Fibroblast of skin of left quadriceps (primary cell): ENCODE results near the gene GFM1.

Experiments
- DNase-seq, 2 experiments: peaks; one replicate each; pipeline ENCODE4 v3.0.0-alpha.2; 2013; ENCODE audit warnings: low read depth in 2 of 2

GFM1 gene

GRCh38 chr3:158727206-158728060, 83.1 kb downstream of the GFM1 start:
- peak; percentile 55 to 59 for DNase-seq

GRCh38 chr3:158728061-158728377, 83.7 kb downstream of the GFM1 start:
- no peak for DNase-seq

DNA sequence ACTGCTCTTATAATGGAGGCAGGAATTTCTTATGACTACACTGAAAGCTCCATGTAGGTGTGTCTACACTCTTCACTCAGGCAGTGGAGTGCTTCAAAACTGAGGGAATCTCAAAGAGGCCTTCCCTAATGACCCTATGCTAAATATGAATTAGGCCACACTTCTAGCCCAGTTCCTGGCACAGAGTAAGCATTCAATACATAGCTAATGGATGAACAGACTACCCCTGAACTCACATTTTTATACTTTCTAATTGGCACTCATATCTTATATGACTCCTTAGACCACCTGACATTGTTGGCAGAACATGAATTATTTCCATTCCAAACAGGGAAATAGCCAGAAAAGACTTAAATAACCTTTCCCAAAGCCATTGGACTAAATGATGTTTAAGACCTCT, 84.5 kb downstream of the GFM1 start:
- no peak for DNase-seq

- no peak for DNase-seq
Observed at GRCh38 chr3:158731486-158731885, 87.2 kb downstream of the GFM1 start.

- no peak for DNase-seq
Observed at GRCh38 chr3:158731938-158732855, 87.9 kb downstream of the GFM1 start, which contains the start of gene RARRES1. TSS of gene RARRES1 (minus strand) at chr3:158732457. CDS start at chr3:158732415, 42 bp downstream.

DNA sequence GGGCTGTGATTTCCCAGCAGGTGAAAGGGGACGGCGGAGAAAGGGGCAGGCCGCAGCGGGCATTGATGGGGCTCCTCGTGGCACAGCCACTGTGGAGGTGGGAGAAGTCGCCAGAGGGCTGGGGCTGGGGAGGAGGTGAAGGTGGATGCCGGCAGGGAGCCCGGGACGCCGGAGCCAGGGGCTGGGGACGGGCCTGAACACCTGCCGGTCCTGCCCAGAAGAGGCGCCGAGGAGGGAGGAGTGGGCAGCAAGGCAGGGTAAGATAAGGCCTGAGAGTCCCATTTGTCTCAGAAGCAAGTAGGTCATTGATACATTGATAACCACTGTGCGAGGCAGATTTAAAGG, 88.5 kb downstream of the GFM1 start:
- DNase-seq: no peak

- no peak for DNase-seq
Observed at GRCh38 chr3:158733656-158734055, 89.3 kb downstream of the GFM1 start.

GRCh38 chr3:158735296-158736033, 91.1 kb downstream of the GFM1 start:
- DNase-seq: no peak

- DNase-seq: no peak
Observed at GRCh38 chr3:158737410-158737809, 93.1 kb downstream of the GFM1 start.

GRCh38 chr3:158737976-158738615, 93.8 kb downstream of the GFM1 start:
- no peak for DNase-seq

DNA sequence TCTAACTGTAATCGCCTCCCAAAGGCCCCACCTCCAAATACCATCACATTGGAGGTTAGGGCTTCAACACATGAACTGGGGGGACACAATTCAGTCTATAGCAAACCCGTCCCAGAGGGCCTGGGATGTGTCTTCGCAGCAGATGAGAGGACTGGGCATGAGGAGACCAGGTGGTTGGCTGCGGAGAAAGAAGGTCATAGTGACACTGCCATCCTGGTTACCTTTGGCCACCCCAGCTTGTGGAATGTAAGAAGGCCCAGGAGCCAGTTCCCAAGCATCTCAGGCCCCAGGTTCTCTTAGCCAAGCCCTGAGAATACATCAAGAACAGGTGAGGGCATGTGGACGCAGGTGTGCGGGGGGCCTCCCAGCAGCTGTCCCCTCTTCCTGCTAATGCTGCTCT, 94.3 kb downstream of the GFM1 start:
- DNase-seq: no peak

DNA sequence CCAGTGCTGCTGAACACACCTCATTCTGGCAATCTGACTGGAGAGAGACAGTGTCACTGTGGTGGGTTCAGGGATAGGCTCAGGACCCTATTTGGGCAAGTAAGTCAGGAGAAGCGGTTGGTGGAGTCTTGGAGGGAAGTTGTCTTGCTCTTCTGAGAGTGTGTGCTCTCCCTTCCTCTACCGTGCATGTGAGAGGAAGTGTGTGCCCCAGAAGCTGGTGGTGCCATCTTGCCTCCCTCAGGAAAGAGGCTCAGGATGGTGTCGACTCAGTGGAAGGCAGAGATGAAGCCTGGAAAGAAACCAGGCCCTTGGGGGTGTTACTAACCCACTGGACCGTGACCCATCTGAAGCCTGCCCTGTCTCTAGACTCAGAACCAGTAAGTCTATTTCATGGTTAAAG, 94.8 kb downstream of the GFM1 start:
- DNase-seq: no peak

- DNase-seq: no peak
Observed at GRCh38 chr3:158739661-158740060, 95.3 kb downstream of the GFM1 start.
